ENCODE data around the gene ODAD4. TPM values are rescaled to one million over a fixed set of nuclear protein-coding genes. Genes with fewer than 3 reads are reported as not detected.

The ODAD4 gene
- polyA plus RNA-seq, 4 donors, result 2.0 to 7.5 (median 6.8) TPM

GRCh38 chr17:41967921-41968578, 37.6 kb downstream of the ODAD4 start:
- DNase-seq (ENCODE audit: low read depth in 4 of 4, low spot score in 3 of 4), result no peak

GRCh38 chr17:41968676-41969075, 38.3 kb downstream of the ODAD4 start:
- no peak for DNase-seq (ENCODE audit: low read depth in 4 of 4, low spot score in 3 of 4)

GRCh38 chr17:41970901-41971331, 40.5 kb downstream of the ODAD4 start:
- no peak for DNase-seq (ENCODE audit: low read depth in 4 of 4, low spot score in 3 of 4)

DNA sequence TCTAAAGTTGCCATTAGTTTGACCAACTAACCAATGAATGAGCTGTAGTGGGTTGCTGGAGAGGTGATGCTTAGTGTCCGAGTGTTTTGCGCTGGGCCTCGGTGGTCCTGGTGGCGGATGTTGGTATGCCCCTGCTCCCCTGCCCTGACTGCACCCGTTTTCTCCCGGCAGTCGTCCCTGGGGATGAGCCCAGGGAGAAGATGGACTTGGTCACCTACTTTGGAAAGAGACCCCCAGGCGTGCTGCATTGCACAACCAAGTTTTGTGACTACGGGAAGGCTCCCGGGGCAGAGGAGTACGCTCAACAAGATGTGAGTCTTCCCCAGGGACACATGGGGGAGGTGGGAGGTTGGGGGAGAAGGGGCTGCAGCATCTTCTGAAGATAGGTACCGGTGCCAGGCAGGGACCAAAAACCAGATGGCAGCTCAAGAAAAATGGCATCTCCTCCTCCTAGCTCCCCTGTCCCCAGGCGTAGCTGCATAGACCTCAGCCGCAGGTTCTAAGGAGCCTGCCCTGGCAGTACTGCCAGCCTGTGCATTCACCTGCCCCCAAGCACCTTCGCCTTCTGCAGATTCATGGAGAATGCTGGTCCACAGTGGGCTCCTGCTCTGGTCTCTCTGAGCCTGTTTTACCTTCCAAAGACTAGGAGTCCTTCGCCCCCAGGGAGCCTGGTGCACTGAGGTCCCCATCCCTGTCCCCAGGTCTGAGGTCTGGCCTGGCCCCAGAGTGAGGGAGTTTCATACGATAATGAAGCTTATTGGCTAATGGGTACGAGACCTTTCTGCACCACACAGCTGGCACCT, 41.5 kb downstream of the ODAD4 start:
- DNase-seq (ENCODE audit: low read depth in 4 of 4, low spot score in 3 of 4), result no peak

DNA sequence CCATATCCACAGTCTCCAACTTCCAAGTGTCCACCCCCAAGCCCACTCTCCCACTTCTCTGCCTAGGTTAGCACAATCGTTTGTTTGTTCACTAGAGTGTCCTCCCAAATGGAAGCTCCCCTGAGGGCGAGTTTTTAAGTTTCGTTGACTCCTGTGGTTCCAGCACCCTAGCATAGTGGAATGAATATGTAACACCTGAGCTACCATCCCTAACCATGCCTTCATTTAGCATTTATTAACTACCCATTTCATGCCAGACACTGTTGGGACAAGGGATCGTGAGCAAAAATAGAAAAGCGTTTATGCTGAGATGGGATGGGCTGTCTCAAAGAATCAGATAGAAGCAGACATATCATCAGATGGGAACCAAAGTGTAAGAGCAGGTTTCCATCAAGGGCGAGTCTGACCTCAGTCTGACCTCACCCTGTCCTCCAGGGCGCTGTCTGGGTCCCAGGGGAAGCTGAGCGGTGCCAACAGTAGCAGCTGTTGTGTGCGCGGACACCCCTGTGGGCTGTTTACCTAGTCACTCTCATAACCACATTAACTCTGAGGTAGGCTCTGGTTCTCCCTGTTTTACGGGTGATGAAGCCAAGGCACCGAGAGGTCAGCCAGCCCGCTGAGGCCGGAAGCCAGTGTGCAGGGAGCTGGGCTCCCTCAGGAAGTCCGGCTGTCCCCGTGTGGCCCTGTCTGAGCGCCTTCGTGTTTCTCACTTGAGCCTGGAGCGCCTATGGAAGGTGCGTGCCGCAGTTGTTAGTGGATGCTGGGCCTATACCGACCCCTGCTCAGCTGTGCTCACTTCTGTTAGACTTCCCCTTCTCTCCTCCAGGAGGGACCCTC, 42.4 kb downstream of the ODAD4 start:
- DNase-seq (ENCODE audit: low read depth in 4 of 4, low spot score in 3 of 4), result no peak

- DNase-seq (ENCODE audit: low read depth in 4 of 4, low spot score in 3 of 4), result no peak
These were observed 43.0 kb downstream of the ODAD4 start for GRCh38 chr17:41973408-41973811.

DNA sequence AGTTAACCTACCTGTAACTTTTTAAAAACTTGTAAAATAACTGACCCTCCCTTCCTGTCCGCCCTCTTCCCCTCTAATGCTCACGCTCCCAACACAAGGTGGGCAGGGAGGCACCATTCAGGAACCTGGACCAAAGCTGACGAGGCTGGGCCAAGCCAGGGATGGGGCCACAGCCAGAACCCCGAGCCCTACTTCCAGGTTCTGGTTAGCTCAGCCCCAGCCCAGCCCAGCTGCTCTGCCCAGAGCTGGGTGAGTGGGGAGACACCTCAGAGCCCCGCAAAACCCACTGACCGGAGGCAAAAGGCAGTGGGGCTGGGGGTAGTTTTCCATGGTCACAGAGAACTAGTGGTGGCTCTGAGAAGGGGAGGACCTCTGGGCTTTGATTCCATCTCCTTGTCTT, 43.6 kb downstream of the ODAD4 start:
- DNase-seq (ENCODE audit: low read depth in 4 of 4, low spot score in 3 of 4), result no peak

DNA sequence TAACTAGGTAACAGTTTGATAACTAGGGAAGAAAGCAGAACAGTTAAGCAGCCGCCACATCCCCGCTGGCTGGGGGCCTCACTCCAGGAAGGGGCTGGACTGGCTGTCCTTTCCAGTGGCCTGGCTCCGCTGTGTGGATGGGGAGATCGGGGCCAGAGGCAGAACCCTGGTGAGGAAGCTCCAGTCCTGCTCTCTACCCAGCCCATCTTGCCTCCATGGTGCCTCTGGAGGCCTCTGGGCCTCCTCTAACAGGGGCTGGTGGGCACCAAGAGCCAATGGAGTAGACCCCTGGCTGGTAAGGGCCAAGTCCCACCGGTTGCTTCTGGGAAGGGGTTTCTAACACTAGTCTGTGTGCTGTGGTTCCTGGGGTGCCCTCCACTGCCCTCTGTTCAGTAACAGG, 44.2 kb downstream of the ODAD4 start:
- DNase-seq (ENCODE audit: low read depth in 4 of 4, low spot score in 3 of 4), result no peak

- no peak for DNase-seq (ENCODE audit: low read depth in 4 of 4, low spot score in 3 of 4)
These were observed 45.0 kb downstream of the ODAD4 start for GRCh38 chr17:41975099-41976083.

GRCh38 chr17:41976142-41976768, 45.8 kb downstream of the ODAD4 start:
- DNase-seq (ENCODE audit: low read depth in 4 of 4, low spot score in 3 of 4), result no peak

GRCh38 chr17:41977991-41978390, 47.6 kb downstream of the ODAD4 start:
- DNase-seq (ENCODE audit: low read depth in 4 of 4, low spot score in 3 of 4), result peak in 1 of 4 donors; percentile 24

DNA sequence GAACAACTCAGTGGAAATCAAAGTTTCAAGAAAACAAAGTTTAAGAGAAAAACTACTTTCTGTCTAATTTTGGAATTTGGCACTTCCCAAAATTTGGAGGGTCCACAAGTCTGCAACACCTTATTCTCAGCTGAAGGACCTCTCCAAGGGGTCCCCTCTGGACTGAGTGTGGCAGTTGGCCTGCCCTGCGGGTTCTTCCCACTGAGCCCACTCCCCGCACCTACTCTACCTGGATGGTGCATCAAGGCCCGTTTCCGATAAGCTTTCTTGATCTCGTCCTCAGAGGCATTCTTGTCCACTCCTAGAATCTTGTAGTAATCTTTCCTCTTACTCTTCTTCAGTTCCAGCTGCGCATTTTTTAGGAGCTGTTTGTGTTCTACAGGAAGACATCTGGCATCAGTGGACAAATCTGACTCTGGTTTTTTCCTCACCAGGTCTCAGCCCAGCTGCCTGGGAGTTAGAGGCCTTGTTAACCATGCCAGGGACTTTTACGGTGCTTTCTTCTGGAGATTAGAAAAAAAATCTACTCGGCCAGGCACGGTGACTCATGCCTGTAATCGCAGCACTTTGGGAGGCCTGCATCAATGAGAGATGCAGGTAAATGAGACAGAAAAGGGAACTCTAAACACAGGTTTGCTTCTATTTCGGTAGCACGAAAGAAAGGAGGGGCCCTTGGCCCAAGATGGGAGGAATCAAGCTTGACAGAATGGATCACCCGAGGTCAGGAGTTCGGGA, 51.8 kb downstream of the ODAD4 start:
- DNase-seq (ENCODE audit: low read depth in 4 of 4, low spot score in 3 of 4), result no peak

GRCh38 chr17:41984454-41984853, 54.0 kb downstream of the ODAD4 start:
- no peak for DNase-seq (ENCODE audit: low read depth in 4 of 4, low spot score in 3 of 4)

DNA sequence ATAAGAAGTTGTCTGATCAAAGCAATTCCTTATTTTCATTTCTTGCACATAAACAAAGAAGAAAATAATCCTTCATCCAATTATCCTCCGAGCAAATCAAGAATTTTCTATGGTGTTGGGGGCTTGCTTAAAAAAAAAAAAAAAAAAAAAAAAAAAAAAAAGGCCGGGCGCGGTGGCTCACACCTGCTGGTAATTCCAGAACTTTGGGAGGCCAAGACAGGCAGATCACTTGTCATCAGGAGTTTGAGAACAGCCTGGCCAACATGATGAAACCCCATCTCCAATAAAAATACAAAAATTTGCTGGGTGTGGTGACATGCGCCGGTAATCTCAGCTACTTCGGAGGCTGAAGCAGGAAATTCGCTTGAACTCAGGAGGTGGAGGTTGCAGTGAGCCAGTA, 55.5 kb downstream of the ODAD4 start:
- DNase-seq (ENCODE audit: low read depth in 4 of 4, low spot score in 3 of 4), result no peak

GRCh38 chr17:41986634-41987033, 56.2 kb downstream of the ODAD4 start:
- DNase-seq (ENCODE audit: low read depth in 4 of 4, low spot score in 3 of 4), result no peak

DNA sequence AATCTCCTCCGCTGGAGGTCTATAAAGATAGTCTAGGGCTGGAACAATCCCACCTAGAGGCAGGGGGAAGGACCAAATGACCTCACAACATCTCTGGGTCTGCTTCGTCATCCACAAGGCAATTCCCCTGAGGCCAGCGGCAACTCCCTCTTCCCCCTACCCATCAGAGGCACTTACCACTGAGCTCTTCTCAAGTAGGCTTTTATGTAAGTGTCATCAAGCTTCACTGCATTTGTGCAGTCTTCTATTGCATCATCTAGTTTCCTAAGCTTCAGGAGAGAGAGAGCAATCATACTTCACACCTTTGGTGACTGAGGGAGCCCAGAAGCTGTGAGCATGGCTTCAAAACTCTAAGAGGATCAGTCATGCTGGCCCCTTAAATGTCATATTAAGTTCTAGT, 57.2 kb downstream of the ODAD4 start:
- DNase-seq (ENCODE audit: low read depth in 4 of 4, low spot score in 3 of 4), result no peak

DNA sequence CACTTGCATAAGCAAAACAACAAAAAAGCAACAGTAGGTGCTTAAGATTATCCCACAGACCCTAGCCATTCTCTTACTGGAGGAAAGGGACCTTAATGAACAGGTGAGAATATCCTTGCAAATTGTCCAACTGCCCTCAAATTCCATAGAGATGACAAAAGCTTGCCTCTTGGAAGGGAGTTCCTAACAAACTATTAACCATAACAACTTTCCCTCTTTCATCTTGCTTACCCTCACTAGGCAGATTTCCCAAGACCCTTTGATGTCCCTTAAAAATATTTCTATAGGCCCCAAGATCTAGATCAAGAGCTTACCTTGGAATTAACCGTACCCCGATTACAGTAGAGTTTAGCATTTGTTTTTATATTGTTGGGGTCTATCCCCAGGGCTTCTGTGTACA, 58.0 kb downstream of the ODAD4 start:
- no peak for DNase-seq (ENCODE audit: low read depth in 4 of 4, low spot score in 3 of 4)

DNA sequence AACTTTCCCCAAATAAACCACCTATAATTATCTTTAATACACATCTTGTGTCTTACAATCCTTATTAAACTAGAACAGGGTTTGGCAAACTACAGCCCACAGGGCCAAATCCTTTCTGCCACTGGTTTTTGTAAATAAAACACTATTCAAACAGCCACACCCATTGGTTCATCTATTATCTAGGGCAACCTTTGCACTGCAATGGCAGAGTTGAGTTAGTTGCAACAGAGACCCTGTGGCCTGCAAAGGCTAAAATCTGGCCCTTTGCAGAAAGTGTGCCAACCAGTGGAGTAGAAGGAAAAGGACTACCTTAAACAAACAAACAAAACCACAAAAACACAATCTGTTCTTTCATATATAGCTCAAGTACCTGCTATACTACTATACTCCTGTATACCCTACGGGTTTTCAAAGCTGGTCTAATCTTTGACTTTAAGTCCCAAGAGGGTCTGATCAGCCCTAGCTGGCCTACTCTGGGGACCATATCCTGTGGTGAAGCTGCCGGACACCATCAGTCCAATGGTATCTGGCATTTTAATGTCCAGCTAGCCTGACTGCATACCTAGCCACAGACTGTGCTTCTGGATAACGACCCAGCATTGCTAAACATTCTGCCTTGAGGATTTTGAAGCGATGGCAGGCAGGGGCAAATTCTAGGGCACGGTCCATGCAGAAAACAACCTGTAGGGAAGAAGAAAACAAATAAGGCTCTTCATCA, 59.4 kb downstream of the ODAD4 start:
- no peak for DNase-seq (ENCODE audit: low read depth in 4 of 4, low spot score in 3 of 4)

All from left renal pelvis (tissue), 4 donors.